Activated CD4-positive, alpha-beta T cell treated with anti-CD3 and anti-CD28 coated beads, Interleukin-10, Interleukin-2, amounts not matched to agents 100 ng/mL and 50 ng/mL, durations not matched to agents 16 hours and 8 hours (primary cell): Measurements from ENCODE around the gene ARHGAP8.
"Not testable (repeated sequence)": the region's sequence is repeated elsewhere in the genome, so short reads cannot be mapped to it uniquely, and the experiment has no call there.

Experiments
- DNase-seq: peaks from one replicate; pipeline ENCODE4 v3.0.0-alpha.2; 2020

Gene ARHGAP8

GRCh38 chr22:44837481-44837880, 85.1 kb downstream of the ARHGAP8 start:
- DNase-seq: no peak

- DNase-seq: no peak
Measured at GRCh38 chr22:44838316-44839016, 86.1 kb downstream of the ARHGAP8 start.

GRCh38 chr22:44839061-44839460, 86.7 kb downstream of the ARHGAP8 start:
- DNase-seq: no peak

GRCh38 chr22:44839721-44840120, 87.3 kb downstream of the ARHGAP8 start:
- DNase-seq: no peak

GRCh38 chr22:44840611-44841322, 88.4 kb downstream of the ARHGAP8 start:
- no peak for DNase-seq

GRCh38 chr22:44842417-44842816, 90.0 kb downstream of the ARHGAP8 start:
- DNase-seq: no peak

GRCh38 chr22:44845191-44845590, 92.8 kb downstream of the ARHGAP8 start:
- no peak for DNase-seq

- DNase-seq: no peak
Measured at GRCh38 chr22:44845796-44846720, 93.7 kb downstream of the ARHGAP8 start.

GRCh38 chr22:44846726-44847275, 94.4 kb downstream of the ARHGAP8 start:
- DNase-seq: no peak

GRCh38 chr22:44847380-44847779, 95.0 kb downstream of the ARHGAP8 start:
- no peak for DNase-seq

- DNase-seq: no peak
Measured at GRCh38 chr22:44847892-44848291, 95.5 kb downstream of the ARHGAP8 start.

GRCh38 chr22:44848296-44848741, 95.9 kb downstream of the ARHGAP8 start:
- DNase-seq: no peak

- no peak for DNase-seq
Measured at GRCh38 chr22:44848791-44849420, 96.5 kb downstream of the ARHGAP8 start.

- no peak for DNase-seq
Measured at GRCh38 chr22:44850946-44851345, 98.6 kb downstream of the ARHGAP8 start.

- DNase-seq: not testable (repeated sequence)
Measured at GRCh38 chr22:44854641-44855040, 102.3 kb downstream of the ARHGAP8 start.

- no peak for DNase-seq
Measured at GRCh38 chr22:44855855-44856254, 103.5 kb downstream of the ARHGAP8 start.

GRCh38 chr22:44858819-44859218, 106.4 kb downstream of the ARHGAP8 start:
- not testable (repeated sequence) for DNase-seq

GRCh38 chr22:44859641-44860040, 107.3 kb downstream of the ARHGAP8 start:
- DNase-seq: no peak

- DNase-seq: no peak
Measured at GRCh38 chr22:44860311-44860710, 107.9 kb downstream of the ARHGAP8 start.

GRCh38 chr22:44861245-44861644, 108.9 kb downstream of the ARHGAP8 start:
- no peak for DNase-seq

- DNase-seq: no peak
Measured at GRCh38 chr22:44862281-44862680, 109.9 kb downstream of the ARHGAP8 start.
